ENCODE data around the gene EPN3.

Gene EPN3

DNA sequence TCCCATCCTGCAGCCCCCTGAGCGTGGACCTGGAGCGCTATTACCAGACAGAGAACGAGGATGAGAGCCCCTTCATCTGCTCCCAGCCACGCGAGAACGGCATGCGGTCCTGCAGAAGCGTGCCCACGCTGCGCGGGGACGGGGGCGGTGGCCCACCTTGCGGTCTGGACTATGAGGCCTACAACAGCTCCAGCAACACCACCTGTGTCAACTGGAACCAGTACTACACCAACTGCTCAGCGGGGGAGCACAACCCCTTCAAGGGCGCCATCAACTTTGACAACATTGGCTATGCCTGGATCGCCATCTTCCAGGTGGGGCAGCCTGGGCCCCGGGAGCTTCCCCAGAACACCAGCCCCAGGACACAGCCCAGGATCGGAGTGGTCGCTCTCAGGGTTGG, 40.0 kb downstream of the EPN3 start:
- DNase-seq = no peak

DNA sequence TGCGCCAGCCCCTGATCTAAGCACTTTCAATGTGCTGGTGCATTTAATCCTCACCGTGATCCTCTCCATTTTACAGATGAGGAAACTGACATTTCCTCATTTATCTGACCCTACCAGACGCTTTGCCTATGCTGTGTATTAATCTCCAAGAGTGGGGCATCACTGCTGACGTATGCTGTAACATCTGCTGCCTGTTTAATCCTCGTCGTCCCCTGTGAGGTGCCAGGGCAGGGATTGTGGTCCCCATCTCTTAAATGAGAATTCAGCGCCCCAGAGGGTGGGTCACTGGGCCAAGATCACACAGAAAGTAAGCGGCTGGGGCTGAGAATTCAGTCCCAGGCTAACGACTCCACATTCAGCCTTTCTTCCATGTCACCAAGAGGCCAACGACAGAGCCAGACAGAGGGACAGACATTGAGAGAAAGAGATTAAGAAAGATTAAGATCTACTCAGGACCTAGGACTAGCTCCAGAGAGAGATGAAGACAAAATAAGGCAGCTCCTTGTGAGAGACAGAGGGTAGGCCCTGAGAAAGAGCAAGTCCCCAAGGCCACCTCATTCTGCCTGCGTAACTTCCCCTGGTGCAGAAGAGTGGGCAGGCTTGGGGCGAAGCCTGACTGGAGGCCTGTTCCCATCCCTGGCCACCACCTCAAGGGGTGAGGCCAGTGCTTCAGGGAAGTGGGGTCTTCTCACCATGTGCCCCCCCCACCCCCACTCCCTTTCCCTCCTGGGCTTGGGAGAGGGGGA, 41.5 kb downstream of the EPN3 start:
- DNase-seq = no peak

- no peak for DNase-seq
Measured at GRCh38 chr17:50575581-50576210, 43.2 kb downstream of the EPN3 start.

- DNase-seq = no peak
Measured at GRCh38 chr17:50576864-50577263, 44.3 kb downstream of the EPN3 start.

DNA sequence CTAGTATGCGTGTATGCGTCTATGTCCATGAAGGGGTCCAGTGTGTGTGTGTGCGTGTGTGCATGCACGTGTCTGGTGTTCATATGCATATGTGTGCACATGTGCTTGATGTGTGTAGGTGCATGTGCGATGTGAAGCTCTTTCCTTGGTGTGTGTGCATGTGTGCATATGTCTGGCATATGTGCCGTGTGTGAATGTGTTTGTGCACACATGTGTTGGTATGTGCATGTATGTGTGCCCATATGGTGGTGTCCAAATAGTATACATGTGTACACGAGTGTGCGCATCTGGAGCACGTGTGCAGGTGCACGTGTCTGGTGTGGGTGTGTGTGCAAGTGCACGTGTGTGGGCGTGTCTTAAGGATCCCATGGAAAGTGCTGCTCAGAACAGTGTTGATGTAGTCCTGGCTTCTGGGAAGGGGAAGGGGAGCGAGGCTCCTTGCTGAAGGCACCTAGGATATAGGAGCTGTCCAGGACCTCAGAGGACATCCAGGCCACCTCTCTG, 45.0 kb downstream of the EPN3 start:
- DNase-seq = no peak

GRCh38 chr17:50578173-50578572, 45.6 kb downstream of the EPN3 start:
- DNase-seq = no peak

- no peak for DNase-seq
Measured at GRCh38 chr17:50579399-50579798, 46.9 kb downstream of the EPN3 start.

DNA sequence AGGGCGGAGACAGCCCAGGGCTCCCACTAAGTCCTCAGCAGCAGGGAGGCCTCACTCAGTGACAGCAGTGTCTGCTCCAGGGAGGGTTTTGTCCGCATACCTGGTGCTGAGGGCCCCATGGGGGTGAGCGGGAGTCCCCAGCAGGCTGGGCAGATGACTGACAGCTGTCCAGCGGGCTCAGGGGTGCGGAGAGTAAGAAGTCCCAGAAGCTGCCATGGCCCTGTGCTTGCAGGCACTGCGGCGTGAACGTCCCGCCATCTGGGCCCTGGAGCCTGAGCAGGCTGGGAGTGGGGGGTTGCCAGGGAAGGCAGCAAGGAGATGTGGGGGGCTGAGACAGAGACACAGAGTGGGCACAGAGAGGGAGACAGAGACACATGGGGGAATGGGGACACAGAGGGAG, 48.1 kb downstream of the EPN3 start:
- no peak for DNase-seq

DNA sequence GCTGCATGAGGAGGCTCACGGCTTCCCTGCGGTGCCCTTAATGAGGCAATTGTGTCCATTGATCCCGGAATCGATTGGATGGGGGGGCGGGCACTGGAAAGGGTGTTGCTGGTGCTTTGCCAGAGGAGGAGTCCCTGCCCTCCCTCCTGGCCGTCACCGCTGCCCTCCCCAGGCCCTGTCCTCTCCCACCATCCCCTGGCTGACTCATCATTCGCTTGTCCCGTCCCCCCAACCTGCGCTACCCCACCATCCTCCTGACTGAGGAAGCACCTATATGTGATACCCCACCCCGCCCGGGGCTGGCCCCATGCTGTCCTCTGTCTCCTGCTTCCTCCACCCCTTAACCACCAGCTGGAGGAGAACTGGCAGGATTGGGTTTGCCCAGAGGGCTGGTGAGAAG, 48.8 kb downstream of the EPN3 start:
- DNase-seq = no peak

DNA sequence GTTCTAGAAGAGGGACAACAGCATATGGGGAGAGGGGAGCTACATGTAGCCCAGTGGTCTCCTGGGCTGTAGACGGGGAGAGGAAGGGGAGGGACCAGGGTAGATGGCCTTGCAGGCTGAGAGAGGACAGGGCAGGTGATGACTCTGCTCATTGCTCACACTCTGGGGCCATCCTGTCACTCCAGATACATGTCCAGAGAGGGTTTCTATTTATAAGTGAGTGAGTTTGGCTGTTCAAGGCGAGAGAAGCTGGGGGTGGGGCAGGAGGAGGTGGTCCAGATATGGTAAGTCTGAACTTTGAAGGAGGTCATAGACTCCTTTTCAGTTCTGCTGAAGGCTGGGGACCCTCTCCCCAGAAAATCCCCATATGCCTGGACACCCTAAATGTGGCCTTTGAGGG, 50.2 kb downstream of the EPN3 start:
- no peak for DNase-seq

DNA sequence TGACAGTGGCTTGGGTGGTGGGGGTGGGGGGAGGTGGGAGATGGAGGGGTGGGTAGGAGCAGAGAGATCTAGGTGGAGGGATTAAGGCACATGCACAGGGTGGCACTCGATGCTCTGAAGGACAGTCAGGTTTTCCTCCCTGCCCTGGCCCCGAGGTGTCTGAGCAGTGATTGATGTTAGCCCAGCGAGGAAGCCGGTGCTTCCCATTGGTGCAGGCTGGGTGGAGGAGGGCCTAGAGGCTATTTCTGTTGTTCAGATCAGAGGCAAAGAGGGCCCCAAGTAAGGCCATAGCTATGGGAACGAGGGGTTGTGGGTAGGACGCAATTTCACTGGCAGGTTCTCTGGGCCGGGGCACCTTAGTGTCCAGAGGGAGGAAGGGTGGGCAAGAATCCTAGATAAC, 51.1 kb downstream of the EPN3 start:
- no peak for DNase-seq

- no peak for DNase-seq
Measured at GRCh38 chr17:50584116-50584515, 51.6 kb downstream of the EPN3 start.

GRCh38 chr17:50584749-50585148, 52.2 kb downstream of the EPN3 start:
- no peak for DNase-seq

GRCh38 chr17:50585346-50585745, 52.8 kb downstream of the EPN3 start:
- DNase-seq = no peak

GRCh38 chr17:50585891-50586290, 53.4 kb downstream of the EPN3 start:
- DNase-seq = no peak

DNA sequence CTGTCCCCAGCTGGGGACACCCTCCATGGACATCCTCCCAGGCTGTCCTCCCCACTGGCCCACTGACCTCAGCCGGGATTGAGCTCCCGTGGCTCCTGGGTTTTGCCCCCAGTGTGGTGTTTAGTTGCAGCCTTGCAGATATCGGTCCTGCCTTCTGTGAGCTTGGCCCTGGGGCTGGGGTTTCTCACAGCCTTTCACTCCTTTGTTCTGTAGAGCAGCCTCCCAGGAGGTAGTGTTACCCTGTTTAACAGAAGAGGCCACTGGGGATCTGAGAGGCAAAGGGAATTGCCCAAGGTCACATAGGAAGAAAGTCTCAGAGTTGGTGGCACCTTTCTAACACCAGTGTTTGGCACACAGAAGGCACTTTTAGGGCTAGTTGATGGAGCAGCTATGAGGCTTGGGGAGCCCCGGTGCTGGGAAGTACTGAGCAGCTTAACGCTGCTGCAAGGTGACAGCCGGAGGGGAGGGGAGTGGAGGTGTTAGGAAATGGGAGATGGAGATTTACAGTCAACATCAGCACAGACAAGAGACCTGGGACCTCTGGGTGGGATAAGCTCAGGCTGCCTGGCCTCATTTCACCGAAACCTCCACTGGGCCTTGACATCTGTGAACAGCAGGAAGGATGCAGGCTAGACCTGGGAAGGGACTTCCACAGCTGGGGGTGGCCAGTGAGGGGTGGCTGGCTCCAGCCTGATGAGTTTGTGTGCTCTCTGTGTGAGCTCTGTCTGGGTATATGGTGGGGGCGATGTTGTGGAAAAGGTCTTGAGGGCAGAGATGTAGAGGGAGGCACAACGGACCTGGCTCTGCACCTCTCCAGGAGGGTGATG, 54.1 kb downstream of the EPN3 start:
- DNase-seq = no peak

DNA sequence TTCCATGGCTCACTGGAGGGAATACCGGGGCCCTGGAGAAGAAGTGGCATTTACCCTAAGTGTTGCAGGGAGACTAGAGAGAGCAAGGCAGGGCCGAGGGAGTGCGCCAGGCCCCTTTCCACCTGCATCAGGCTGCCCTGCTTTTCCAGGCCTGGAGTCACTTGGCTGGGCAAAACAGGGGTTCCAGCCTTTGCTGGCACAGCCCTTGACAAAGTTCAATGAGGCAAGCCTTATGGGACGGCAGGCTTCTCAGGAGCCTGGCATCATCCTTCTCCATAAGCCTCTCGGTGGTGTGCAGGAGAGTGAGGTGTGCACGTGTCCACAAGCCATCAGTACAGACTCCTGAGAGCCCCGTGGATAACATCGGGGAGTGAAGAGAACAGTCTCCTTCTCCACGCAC, 55.0 kb downstream of the EPN3 start:
- DNase-seq = no peak

GRCh38 chr17:50588391-50589049, 56.0 kb downstream of the EPN3 start:
- DNase-seq = no peak

GRCh38 chr17:50589095-50589705, 56.7 kb downstream of the EPN3 start:
- DNase-seq = peak in 1 of 2 experiments; percentile 18

DNA sequence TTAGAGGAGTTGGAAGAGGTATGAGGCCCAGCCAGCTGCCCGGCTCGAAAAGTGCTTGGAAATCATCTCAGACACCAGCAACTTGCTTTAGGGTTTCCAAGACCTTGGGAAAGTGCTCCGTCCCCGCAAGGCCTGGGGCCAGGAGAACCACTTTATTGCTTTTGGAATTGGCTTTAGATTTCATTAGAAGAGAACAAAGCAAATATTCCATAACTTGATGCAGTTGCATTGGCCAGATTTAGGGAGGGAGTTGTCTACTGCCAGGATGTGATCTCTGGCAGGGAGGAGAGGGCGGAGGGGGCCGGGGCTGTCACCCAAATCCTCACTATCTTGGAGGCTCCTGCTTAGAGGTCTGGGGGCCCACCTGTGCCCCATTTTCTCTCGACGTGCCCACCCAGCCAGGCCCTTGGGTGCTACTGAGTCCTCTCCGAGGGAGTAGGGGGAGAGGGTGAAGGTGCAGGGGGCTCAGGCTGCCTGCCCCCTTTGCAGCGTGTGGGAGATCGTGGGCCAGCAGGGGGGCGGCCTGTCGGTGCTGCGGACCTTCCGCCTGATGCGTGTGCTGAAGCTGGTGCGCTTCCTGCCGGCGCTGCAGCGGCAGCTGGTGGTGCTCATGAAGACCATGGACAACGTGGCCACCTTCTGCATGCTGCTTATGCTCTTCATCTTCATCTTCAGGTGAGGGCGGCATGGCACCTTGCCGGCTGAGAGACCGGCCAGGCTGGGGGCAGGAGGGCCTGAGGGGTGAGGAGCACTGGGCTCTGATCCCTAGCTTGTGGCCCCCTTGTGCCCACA, 58.6 kb downstream of the EPN3 start:
- DNase-seq = no peak

DNA sequence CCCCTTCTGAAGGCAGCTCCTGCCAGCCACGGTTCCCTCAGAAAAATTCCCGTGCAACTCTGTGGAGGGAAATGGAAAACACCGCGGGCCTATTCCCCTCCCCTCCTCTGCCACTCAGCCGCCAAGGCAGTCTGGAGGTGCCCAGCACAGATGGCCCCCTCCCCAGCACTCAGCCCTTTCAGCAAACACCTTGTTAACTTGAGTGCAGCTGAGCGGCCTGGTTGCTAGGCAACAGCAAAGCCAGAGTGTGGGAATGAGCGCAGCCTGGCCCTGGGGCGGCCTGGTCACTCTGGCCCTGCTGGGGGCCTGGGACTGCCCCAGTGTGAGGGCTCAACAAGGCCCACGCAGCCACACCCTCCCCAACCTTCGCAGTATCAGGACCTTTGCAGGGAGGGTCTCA, 60.8 kb downstream of the EPN3 start:
- peak in 1 of 2 experiments; percentile 7 for DNase-seq

Measured in NCI-H446 (cell line).